BJ (cell line): ENCODE measurements around the gene KIF15. TPM values are rescaled to one million over a fixed set of nuclear protein-coding genes. Genes with fewer than 3 reads are reported as not detected.
A peak's percentile ranks its signal among the peaks of the same experiment; 100 is the strongest.

Experiments used
- CTCF ChIA-PET: fragments of 350-600 bp; formaldehyde crosslinking; extraction: SDS; loops from one replicate; lab custom pipeline; 2021; ENCODE audit warnings: antibody characterized with exemption, inconsistent platforms; lab: Yijun Ruan, JAX
- POLR2A ChIA-PET: fragments of 300-600 bp; sonication (Branson Sonifier 250); formaldehyde crosslinking; extraction: SDS; loops from one replicate; lab custom pipeline; 2021; ENCODE audit warnings: antibody characterized with exemption; lab: Charles Lee
- DNase-seq: peaks from one replicate; pipeline ENCODE4 v3.0.0-alpha.2; 2011; ENCODE audit warnings: low read depth
- H3K27me3 ChIP-seq: 2 replicates; pipeline ENCODE4 v1.6.0; 2011; ENCODE audit warnings: low read length; ENCODE audit not compliant: control insufficient read depth, insufficient read depth
- H3K36me3 ChIP-seq: 2 replicates; pipeline ENCODE4 v1.5.1; 2011; ENCODE audit warnings: low read length; ENCODE audit not compliant: control insufficient read depth, insufficient read depth
- H3K4me3 ChIP-seq: 2 replicates; pipeline ENCODE4 v1.5.1; 2011; ENCODE audit warnings: low read depth, mild to moderate bottlenecking, control low read depth, low read length
- polyA plus RNA-seq: library from polyadenylated mRNA; depleted of rRNA; stranded (reverse); fragments of >200 nt; gene quantifications from 2 replicates; pipeline ENCODE4 v1.2.3, GENCODE V29; 2011
- TF ChIP-seq, protein P1 (sequence below): IDR thresholded peaks from 2 replicates; pipeline ENCODE4 v1.5.1; 2011; ENCODE audit warnings: low read depth, mild to moderate bottlenecking, control low read depth, inconsistent platforms, low read length, moderate library complexity; ENCODE audit not compliant: insufficient read depth

The KIF15 gene
- polyA plus RNA-seq, 1 experiment, result 2.0 TPM

- no peaks in the 10 kb centered on the region for H3K27me3 ChIP-seq
- POLR2A ChIA-PET, result interaction anchor here (0.6 to 1.1 kb wide), 3 partner anchors 17 to 144 kb away, joined by 3 to 12 read pairs (median 4); partner anchors contain the start of genes ZNF502 and ZNF660
- DNase-seq, result peak; percentile 26
- TF ChIP-seq, protein P1, sequence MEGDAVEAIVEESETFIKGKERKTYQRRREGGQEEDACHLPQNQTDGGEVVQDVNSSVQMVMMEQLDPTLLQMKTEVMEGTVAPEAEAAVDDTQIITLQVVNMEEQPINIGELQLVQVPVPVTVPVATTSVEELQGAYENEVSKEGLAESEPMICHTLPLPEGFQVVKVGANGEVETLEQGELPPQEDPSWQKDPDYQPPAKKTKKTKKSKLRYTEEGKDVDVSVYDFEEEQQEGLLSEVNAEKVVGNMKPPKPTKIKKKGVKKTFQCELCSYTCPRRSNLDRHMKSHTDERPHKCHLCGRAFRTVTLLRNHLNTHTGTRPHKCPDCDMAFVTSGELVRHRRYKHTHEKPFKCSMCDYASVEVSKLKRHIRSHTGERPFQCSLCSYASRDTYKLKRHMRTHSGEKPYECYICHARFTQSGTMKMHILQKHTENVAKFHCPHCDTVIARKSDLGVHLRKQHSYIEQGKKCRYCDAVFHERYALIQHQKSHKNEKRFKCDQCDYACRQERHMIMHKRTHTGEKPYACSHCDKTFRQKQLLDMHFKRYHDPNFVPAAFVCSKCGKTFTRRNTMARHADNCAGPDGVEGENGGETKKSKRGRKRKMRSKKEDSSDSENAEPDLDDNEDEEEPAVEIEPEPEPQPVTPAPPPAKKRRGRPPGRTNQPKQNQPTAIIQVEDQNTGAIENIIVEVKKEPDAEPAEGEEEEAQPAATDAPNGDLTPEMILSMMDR, result no peak
- peak within 1 kb of the TSS; percentile 55 for H3K4me3 ChIP-seq
- CTCF ChIA-PET, result interaction anchor here (1.0 to 2.7 kb wide), 4 partner anchors 10 to 218 kb away, joined by 3 to 9 read pairs (median 4); partner anchors contain the start of gene ZNF502
- peaks cover 4% of the 10 kb centered on the region; the same call in 1 of the 2 replicates for H3K36me3 ChIP-seq
Measured at GRCh38 chr3:44729384-44729910, 32.1 kb upstream of the KIF15 start, which contains the start of gene ZNF501. TSS of gene ZNF501 (plus strand) at chr3:44729635. CDS start at chr3:44734422, 4,787 bp downstream.

DNA sequence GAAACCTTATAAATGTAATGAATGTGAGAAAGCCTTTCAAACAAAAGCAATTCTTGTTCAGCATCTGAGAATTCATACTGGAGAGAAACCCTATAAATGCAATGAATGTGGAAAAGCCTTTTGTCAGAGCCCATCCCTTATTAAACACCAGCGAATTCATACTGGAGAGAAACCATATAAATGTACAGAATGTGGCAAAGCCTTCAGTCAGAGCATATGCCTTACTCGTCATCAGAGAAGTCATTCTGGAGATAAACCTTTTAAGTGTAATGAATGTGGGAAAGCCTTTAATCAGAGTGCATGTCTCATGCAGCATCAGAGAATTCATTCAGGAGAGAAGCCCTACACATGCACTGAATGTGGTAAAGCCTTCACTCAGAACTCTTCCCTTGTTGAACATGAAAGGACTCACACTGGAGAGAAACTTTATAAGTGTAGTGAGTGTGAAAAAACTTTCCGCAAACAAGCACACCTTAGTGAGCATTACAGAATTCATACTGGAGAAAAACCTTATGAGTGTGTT is 26.9 kb upstream of the KIF15 start:
- no peak overlapping the region for H3K4me3 ChIP-seq
- POLR2A ChIA-PET, result no interaction called here
- TF ChIP-seq, protein P1, result no peak
- no peak for DNase-seq
- CTCF ChIA-PET, result no interaction called here
- peaks cover 4% of the 10 kb centered on the region; the same call in 1 of the 2 replicates for H3K36me3 ChIP-seq
- H3K27me3 ChIP-seq, result no peaks in the 10 kb centered on the region

DNA sequence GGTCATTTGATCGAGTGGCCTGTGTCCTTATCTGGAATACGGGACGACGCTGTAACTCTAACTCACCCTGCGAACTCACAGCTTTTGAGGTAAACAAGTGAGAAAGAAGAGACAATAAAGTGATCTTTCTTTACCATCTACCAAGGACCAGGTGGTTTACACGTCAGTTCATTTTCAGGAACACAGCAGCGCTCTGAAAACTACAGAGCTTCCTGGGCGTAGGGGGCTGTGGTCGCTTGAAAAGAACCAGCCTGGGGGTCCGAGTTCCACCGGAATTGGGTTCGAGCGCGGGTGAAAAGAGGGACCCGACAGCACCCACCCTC is 532 bp upstream of the KIF15 start:
- no peaks in the 10 kb centered on the region for H3K27me3 ChIP-seq
- peak overlapping the region; percentile 62 for H3K4me3 ChIP-seq
- H3K36me3 ChIP-seq, result no peaks in the 10 kb centered on the region
- TF ChIP-seq, protein P1, result no peak
- ChIA-PET CTCF (no interaction called here), POLR2A (interaction anchor here (0.6 kb wide), 1 partner anchor 151 kb away, joined by 3 read pairs; no protein-coding TSS in a partner anchor)
- no peak for DNase-seq

DNA sequence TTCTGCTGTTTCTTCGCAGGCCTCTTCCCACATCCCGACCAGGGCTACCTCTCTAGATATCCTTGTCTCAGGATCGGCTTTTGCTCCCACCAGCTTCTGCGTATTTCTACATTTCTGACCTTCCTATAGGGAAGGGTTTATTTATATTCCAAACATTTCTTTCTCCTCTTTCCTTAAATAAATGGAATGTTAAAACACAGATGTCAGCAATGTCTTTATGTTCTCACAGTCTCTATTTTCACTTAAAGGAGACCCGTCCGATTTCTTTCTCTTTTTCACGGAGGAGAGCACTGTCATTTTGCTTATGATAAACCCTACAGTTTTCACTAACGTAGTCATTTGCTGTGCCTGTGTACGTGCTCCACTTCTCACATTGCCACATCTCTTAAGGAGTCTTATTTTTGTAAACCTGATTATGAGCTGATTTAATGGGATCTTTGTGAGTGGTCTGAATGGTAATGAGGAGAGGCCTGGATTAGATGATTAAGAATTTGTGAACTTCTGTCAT is 630 bp downstream of the KIF15 start:
- ChIA-PET POLR2A (interaction anchor here (0.9 kb wide), 1 partner anchor 207 kb away, joined by 3 read pairs; the partner anchor contains the start of gene ZKSCAN7), CTCF (interaction anchor here (0.9 kb wide), 1 partner anchor 125 kb away, joined by 3 read pairs; no protein-coding TSS in a partner anchor)
- TF ChIP-seq, protein P1, result no peak
- Histone ChIP-seq H3K36me3 (no peaks in the 10 kb centered on the region), H3K27me3 (no peaks in the 10 kb centered on the region), H3K4me3 (peak overlapping the region; percentile 62)
- DNase-seq, result peak; percentile 0

DNA sequence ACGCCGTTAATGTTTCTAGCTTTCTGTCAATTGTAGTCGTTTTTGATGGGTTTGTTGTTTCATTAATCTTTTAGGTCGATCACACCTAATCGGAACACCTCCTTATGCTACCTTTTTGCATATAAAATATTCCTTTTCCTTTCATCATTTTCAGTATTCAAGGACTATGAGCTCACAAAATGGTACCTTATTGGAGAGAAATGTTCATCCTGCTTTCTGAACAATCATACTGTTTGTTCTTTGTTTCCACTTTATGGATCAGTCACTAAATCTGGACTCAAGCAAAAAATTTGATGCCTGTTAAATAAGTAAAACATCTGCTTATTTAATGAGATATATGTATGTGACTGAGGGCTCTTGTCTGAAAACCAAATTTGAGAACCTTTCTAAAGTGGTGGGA is 1.1 kb downstream of the KIF15 start:
- Histone ChIP-seq H3K36me3 (no peaks in the 10 kb centered on the region), H3K4me3 (peak overlapping the region; percentile 62), H3K27me3 (no peaks in the 10 kb centered on the region)
- ChIA-PET POLR2A (no interaction called here), CTCF (interaction anchor here (0.9 kb wide), 1 partner anchor 125 kb away, joined by 3 read pairs; no protein-coding TSS in a partner anchor)
- TF ChIP-seq, protein P1, result no peak
- DNase-seq, result no peak
